Activated T-cell treated with anti-CD3 and anti-CD28 coated beads, Interleukin-2, amount 50 U/mL, for 1 hour (primary cell): ENCODE results near the gene PHF2.
"Not testable (repeated sequence)": the region's sequence is repeated elsewhere in the genome, so short reads cannot be mapped to it uniquely, and the experiment has no call there.

Source experiments
- DNase-seq: peaks from one replicate; pipeline ENCODE4 v3.0.0-alpha.2; 2020

The PHF2 gene

DNA sequence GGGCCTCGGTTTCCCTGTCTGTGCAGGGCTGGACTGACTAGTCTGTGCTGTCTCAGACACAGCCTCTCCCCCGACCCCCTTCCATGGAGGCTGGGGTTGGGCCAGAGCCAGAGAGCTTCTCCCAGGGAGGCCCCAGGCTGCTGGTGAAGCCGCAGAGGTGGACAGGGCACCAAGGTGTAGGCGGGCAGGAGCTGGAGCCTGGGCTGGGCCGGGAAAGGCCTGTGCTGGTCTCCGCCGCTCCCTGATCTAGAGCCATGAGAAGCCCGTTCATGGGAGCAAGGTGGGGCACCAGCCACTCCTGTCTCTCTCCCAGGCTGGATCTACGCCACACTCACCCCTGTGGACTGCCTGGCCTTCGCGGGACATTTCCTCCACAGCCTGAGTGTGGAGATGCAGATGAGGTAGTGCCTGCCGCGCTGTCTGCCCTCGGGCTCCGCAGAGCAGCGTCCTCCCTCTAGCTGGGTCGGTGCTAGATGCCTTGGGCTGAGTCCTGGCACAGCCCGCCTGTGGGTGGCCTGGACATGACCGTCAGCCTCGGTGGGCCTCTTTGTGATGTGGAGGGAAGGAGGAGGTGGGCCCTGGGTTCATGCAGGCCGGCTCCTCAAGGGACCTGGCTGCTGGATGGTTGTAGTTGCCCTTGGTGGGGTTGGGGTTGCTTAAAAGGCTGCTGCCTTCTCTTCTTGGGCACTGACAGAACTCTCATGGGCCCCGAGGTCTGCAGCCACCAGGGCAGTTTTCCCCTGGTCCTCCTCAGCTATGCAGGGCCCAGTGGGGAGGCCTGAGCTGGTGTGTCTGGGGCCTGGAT lies 79.4 kb downstream of the PHF2 start:
- DNase-seq, result no peak

GRCh38 chr9:93656426-93657239 lies 80.2 kb downstream of the PHF2 start:
- no peak for DNase-seq

GRCh38 chr9:93657331-93658111 lies 81.1 kb downstream of the PHF2 start:
- DNase-seq, result no peak

DNA sequence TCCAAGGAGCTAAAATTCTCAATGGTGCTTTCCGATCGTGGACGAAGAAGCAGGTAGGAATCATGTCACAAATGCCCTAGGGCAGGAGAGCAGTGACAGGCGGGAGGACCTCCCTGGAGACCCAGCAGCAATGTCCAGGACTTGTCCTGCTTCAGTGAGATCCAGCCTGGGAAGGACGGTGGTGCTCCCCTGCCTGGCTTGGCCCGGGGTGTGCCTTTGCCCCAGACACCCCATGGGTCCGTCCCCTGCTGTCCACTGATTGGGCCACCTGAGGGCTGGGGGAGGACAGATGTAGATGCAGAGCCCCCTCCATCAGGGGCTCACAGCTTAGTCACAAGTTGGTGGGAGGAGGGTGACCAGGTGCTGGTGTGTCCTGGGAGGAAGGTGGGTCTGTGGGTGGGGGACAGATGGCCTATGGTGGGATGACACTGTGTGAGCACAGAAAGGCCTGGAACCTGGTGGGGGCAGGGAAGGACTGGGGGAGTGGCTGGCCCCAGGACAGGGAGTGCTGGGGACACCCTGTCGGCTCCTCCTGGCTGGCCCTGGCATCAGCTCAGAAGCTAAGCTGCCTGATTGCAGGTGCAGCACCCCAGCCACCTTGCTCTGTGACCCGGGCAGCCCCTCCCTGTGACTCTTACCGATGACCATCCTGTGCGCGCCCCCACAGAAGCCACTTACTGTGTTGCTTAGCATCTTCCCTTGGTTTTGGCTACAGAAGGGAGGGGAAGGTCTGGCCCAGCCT lies 82.0 kb downstream of the PHF2 start:
- DNase-seq, result no peak

DNA sequence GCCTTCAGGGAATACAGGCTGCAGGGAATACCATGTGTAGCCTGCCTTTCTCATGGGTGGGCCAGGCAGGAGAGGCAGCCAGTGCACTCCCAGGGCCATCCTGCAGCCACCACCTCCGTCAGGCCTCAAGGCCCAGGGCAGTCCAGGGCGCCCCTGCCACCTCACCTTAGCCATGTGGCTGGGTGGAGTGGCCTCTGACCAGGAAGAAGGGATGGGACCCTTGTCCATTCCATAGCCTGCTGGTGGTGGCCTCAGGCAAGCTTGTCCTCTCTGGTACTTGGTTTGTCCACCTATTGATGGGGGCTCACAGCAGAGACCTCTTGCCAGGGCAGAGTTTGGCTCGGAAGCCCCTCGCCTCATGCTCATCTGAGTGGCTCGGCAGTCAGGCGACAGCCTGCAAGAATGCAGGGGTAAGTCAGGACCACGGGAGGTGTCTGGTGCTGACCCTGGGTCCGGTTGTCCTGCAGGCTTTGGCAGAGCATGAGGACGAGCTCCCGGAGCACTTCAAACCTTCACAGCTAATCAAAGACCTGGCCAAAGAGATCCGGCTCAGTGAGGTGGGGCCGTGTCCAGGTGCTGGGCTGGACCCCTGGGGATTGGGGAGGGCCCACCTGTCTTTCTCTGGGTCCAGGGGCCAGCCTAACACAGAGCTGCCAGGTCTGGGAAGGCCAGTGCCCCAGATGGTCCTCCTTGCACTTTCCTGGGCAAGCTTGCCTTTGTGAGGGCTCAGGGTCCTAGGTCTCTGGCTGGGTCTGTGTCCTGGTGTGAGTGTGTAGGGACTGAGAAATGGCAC lies 82.9 kb downstream of the PHF2 start:
- no peak for DNase-seq

GRCh38 chr9:93659837-93660177 lies 83.4 kb downstream of the PHF2 start:
- no peak for DNase-seq

DNA sequence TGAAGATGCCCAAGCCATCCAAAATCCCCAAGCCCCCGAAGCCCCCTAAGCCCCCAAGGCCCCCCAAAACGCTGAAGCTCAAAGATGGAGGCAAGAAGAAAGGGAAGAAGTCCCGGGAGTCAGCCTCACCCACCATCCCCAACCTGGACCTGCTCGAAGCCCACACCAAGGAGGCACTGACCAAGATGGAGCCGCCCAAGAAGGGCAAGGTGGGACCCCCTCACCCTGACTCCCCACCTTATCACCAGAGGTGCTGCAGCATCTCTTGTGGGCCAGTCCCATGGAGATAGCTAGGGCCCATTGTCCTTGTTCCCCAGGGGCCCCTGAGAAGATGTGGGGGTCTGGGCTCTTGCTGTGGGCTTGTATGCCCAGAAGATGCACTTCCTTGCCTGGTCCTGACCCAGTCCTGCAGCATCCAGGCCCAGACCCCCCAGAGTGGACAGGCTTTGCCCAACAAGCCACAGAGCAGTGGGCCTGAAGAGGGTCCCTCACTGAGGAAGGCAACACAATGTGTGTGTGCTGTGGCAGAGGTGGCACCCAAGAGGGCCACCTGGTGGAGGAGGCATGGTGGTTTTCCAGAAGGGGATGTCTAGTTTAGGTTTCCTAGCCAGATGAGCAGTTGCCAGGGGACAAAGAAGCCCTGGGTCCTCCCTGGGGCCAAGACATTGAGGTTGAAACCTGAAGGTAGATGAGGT lies 84.1 kb downstream of the PHF2 start:
- no peak for DNase-seq

DNA sequence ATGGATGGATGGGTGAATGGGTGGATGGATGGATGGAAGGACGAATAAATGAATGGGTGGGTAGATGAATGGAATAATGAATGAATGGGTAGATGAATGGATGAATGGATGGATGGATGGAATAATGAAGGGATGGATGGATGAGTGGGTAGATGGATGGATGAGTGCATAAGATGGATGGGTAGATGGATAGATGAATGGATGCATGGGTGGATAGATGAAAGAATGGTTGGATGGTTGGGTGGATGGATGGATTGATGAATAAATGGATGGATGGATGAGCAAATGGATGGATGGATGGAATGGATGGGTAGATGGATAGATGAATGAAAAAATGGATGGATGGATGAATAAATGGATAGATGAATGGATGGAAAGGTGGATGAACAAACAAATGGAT lies 85.2 kb downstream of the PHF2 start:
- DNase-seq, result no peak

DNA sequence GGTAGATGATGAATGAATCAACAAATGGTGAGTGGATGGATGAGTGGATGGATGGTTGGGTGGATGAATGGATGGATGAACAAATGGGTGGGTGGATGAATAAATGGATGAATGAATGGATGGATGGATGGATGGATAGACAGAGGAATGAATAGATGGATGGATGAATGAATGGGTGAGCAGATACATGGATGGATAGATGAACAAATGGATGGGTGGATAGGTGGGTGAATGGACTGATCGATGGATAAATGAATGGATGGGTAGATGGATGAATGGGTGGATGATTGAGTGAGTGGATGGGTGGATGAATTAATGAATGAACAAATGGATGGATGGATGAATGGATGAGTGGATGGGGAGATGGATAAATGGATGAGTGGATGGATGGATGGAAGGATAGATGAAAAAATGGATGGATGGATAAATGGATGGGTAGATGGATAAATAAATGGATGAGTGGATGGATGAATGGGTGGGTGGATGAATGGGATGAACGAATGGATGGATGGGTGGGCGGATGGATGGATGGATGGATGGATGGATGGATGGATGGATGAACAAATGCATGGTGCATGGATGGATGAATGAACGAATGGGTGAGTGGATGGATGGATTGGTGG lies 85.7 kb downstream of the PHF2 start:
- no peak for DNase-seq

- no peak for DNase-seq
Measured at GRCh38 chr9:93662952-93663572, 86.7 kb downstream of the PHF2 start.

DNA sequence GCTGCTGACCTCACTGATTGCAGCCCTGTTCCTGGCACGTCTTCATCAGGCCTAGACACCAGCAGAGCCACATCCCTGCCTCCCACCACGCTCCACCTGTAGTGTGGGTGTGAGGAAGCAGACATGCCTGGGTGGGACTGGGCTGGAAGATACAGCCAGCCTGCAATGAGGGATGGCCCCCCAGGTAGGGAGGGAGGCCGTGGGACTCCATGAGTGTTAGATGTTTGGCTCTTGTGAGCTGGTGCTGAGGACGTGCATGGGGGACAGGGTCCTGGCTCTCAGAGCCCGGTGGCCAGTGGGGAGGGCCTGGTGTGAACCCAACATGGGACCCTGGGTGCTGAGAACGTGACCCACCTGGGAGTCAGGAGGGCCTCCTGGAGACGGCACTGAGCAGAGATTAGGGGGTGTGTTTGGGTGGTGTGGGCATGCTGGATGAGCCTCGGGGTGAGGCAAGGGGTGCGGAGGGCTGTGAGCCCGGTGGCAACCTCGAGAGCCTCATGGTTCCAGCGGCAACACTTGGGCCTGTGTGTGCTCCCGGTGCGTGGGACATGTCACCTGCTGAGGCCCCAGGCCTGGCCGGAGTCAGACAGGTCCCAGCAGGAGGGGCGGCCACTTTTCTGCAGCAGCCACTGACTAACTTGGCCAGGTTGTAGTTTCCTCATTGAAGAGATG lies 87.6 kb downstream of the PHF2 start:
- DNase-seq, result no peak

DNA sequence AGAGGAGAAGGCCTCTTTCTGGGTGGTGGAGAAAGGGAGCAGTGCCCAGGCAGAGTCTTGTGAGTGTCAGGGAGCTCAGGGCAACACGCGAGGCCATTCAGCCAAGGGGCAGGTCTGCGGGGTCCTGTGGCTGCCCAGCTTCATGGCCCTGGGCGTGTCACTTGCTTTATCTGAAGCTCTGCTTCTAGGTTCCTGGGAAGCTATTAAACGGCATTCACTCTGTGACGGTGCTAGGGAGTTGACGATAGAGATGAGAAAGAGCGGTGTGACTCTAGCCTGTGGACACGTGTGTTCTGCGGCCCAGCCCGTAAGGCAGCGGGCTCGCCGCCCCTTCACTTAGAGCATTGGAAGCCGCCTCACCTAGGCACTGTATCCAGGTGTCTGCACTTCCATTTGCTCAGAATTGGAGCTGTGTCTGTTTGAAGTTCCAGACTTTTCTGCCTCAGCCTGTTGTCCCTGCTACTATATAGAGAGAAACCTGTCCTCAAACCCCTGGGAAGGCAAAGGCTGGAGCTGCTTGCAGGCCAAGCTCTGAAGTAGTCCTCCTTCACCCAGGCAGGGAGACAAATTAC lies 88.3 kb downstream of the PHF2 start:
- DNase-seq, result no peak

- no peak for DNase-seq
Measured at GRCh38 chr9:93665128-93665636, 88.8 kb downstream of the PHF2 start.

- DNase-seq, result no peak
Measured at GRCh38 chr9:93665637-93666438, 89.5 kb downstream of the PHF2 start.

DNA sequence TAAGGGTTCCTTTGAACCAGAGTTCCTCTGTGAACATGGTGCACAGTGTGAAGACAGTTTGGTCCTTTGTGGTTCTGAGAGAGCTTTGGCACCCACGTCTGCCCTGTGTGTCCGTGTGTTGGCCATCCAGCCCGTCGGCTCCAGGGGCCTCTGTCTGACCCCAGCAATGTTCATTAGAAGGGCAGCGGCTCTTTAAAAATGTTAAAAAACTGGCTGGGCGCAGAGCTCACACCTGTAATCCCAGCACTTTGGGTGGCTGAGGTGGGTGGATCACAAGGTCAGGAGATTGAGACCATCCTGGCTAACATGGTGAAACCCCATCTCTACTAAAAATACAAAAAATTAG lies 90.0 kb downstream of the PHF2 start:
- not testable (repeated sequence) for DNase-seq

DNA sequence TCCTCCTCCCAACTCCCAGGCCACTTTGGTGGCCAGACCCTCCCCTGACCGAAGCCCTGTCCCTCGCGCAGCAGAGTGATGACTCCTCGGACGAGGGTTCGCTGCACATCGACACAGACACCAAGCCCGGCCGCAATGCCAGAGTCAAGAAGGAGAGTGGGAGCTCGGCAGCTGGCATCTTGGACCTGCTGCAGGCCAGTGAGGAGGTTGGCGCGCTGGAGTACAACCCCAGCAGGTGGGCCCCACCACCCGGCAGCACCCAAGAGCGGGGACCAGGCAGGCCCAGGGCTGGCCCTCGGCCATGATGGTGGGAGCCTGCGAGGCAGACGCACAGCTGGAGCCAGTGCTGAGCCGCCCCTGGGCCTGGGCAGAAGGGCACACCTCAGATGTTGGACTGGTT lies 90.6 kb downstream of the PHF2 start:
- DNase-seq, result no peak

DNA sequence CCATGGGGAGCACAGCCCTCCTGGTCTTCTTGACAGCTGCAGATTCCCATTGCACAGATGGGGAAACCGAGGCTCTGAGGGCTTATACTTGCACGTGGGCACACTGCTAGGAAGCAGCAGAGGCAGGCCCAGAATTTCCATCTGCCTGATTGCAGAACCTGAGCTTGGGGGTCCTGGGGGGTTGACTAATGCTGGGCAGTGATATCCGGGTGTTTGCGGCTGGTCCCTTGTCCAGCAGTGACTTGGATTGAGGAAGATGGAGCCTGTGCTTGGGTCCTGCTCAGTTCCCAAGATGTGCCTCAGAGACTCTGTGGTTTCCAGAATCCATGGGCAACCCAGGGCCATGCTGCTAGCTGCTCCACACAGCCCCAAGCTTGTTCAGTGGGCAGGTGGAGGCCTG lies 91.2 kb downstream of the PHF2 start:
- no peak for DNase-seq

DNA sequence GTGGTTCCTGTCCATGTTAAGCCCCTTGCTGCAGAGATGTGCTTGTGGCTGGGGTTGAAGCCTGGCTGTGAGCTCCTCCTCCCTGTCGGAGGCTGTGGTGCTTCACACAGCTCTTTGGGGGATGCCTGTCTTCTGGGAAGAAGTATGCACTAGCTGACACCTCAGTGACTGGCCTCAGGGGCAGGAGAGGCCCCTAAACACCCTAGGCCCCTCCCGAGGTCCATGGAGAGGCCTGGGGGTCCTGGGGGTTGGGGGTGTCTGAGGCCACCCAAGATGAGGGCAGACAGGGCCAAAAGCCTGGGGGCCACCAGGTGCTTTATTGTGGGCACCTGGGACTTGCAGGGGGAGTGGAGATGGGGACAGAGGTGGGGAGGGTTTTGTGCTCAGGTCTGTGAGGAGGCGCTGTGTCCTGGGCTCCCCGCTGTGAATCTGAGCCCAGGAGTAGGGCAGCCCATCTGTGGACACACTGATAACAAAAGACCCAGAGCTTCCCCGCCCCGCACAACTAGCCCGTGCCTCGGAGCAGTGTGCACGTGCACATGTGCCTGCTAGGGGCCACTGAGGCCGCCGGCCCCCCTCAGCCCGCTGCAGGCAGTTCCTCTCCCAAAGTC lies 92.0 kb downstream of the PHF2 start:
- DNase-seq, result no peak
